Suprapubic skin (tissue), 3 donors: ENCODE measurements around the gene ZSCAN21.

Source experiments
- POLR2AphosphoS5 ChIP-seq, 3 donors: sonication (generic); formaldehyde crosslinking; IDR thresholded peaks; one replicate each; pipeline ENCODE4 v1.6.1; 2017; ENCODE audit warnings: antibody characterized with exemption in 3 of 3
- TF ChIP-seq, protein P1 (sequence below), 2 donors: fragments of 200-600 bp in 1 of 2; fragments of 450-650 bp in 1 of 2; sonication (generic) in 1 of 2; IDR thresholded peaks; one replicate each; pipeline ENCODE4 v1.5.1; 2016 to 2019; ENCODE audit warnings: antibody characterized with exemption in 2 of 2, mild to moderate bottlenecking in 1 of 2, moderate library complexity in 1 of 2

DNA sequence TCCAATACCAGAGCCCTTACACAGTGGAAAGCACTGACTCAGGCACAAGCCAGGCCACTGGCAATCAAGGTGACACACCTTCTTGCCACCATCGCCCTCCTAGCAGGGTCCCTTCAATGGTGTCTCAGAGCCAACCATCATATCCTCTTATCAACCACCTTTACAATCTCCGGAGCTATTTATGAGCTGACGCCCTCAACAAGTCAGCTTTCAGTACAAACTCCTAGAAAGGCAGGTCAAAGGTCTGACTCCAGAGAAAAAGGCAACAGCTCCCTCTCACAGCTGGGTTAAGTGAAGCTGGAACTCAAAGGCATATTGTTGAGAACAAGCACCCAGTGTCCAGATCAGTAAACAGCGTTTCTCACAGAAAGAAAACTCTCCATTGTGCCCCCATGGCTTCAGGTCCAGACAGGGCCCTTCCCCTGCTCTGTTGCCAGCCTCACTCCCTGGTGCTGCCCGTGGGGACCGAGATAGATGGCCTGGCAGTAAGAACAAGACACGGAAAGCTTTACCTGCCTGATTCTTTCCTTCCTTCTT lies 29.5 kb downstream of the ZSCAN21 start:
- TF ChIP-seq POLR2AphosphoS5 (IDR thresholded peaks at IDR 0.05), result no peak
- TF ChIP-seq, protein P1, sequence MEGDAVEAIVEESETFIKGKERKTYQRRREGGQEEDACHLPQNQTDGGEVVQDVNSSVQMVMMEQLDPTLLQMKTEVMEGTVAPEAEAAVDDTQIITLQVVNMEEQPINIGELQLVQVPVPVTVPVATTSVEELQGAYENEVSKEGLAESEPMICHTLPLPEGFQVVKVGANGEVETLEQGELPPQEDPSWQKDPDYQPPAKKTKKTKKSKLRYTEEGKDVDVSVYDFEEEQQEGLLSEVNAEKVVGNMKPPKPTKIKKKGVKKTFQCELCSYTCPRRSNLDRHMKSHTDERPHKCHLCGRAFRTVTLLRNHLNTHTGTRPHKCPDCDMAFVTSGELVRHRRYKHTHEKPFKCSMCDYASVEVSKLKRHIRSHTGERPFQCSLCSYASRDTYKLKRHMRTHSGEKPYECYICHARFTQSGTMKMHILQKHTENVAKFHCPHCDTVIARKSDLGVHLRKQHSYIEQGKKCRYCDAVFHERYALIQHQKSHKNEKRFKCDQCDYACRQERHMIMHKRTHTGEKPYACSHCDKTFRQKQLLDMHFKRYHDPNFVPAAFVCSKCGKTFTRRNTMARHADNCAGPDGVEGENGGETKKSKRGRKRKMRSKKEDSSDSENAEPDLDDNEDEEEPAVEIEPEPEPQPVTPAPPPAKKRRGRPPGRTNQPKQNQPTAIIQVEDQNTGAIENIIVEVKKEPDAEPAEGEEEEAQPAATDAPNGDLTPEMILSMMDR (IDR thresholded peaks at IDR 0.05), result no peak
